CD4-positive, alpha-beta T cell (primary cell): ENCODE data around the gene COL20A1. TPM values are rescaled to one million over a fixed set of nuclear protein-coding genes. Genes with fewer than 3 reads are reported as not detected.

Source experiments
- ATAC-seq: fragments of 200-7000 bp; cut with Tn5 transposase; one replicate; pipeline ENCODE4 v1.10.0; 2022; ENCODE audit warnings: mild to moderate bottlenecking; ENCODE audit not compliant: poor library complexity
- CTCF ChIA-PET: fragments of 350-600 bp; sonication (Branson Sonifier 250); formaldehyde crosslinking; loops from one replicate; lab custom pipeline; 2021; ENCODE audit warnings: antibody characterized with exemption, inconsistent platforms; lab: Charles Lee
- POLR2A ChIA-PET: fragments of 350-600 bp; sonication (Branson Sonifier 250); formaldehyde crosslinking; loops from one replicate; lab custom pipeline; 2021; ENCODE audit warnings: antibody characterized with exemption, inconsistent platforms; lab: Charles Lee
- DNase-seq, 14 experiments: peaks; one replicate each; pipeline ENCODE4 v3.0.0-alpha.2; 2013 to 2020; ENCODE audit warnings: mixed read lengths in 2 of 14
- H3K27ac ChIP-seq, 2 donors: one replicate each; pipeline versions ENCODE4 v1.5.1 to v1.7.0; 2013; ENCODE audit warnings: low read length in 2 of 2, low read depth in 1 of 2, mild to moderate bottlenecking in 1 of 2
- H3K27me3 ChIP-seq, 2 experiments: 1 replicate in 1 of 2; 2 replicates in 1 of 2; pipeline versions ENCODE4 v1.6.1 to v1.7.0; 2013; ENCODE audit warnings: low read length in 2 of 2, control low read depth in 1 of 2, mild to moderate bottlenecking in 1 of 2, moderate library complexity in 1 of 2; ENCODE audit not compliant: insufficient read depth in 2 of 2, control insufficient read depth in 1 of 2
- H3K36me3 ChIP-seq: one replicate; pipeline ENCODE4 v1.6.1; 2013; ENCODE audit warnings: low read length, control low read depth; ENCODE audit not compliant: insufficient read depth
- H3K4me1 ChIP-seq: one replicate; pipeline ENCODE4 v1.6.1; 2013; ENCODE audit warnings: low read length, control low read depth; ENCODE audit not compliant: insufficient read depth
- H3K4me3 ChIP-seq: one replicate; pipeline ENCODE4 v1.5.1; 2013; ENCODE audit warnings: mild to moderate bottlenecking, low read length, moderate library complexity
- H3K9me3 ChIP-seq, 2 experiments: 1 replicate in 1 of 2; 2 replicates in 1 of 2; pipeline versions ENCODE4 v1.6.1 to v1.7.0; 2013; ENCODE audit warnings: low read length in 2 of 2, mild to moderate bottlenecking in 2 of 2, control low read depth in 1 of 2, moderate library complexity in 1 of 2; ENCODE audit not compliant: control insufficient read depth in 1 of 2, insufficient read depth in 1 of 2
- H3K27ac Mint-ChIP-seq: one replicate; pipeline ENCODE4 v1.8.0; 2020; ENCODE audit warnings: mixed read lengths
- H3K27me3 Mint-ChIP-seq: one replicate; pipeline ENCODE4 v1.8.0; 2021; ENCODE audit warnings: mixed read lengths
- H3K36me3 Mint-ChIP-seq: one replicate; pipeline ENCODE4 v1.8.0; 2021; ENCODE audit warnings: low read depth, mixed read lengths
- H3K4me1 Mint-ChIP-seq: one replicate; pipeline ENCODE4 v1.8.0; 2021; ENCODE audit warnings: low read depth, mixed read lengths
- H3K4me3 Mint-ChIP-seq: one replicate; pipeline ENCODE4 v1.8.0; 2020; ENCODE audit warnings: mild to moderate bottlenecking, mixed read lengths
- H3K9me3 Mint-ChIP-seq: one replicate; pipeline ENCODE4 v1.8.0; 2020; ENCODE audit warnings: mixed read lengths
- intact Hi-C, 2 experiments: fragments of 100-400 bp; cut with DNase I in 1 of 2; cut with micrococcal nuclease in 1 of 2; formaldehyde crosslinking; loops; one replicate each; pipeline versions ENCODE4 v1.15.1 to v1.9.0; 2023 to 2025; cut with DNase I, micrococcal nuclease
- total RNA-seq, 174 experiments: library from RNA in 2 of 174; stranded (reverse) in 2 of 174; gene quantifications; one replicate each; pipeline ENCODE4 v1.2.3 and lab custom pipeline; 2021 to 2026
- TF ChIP-seq, protein P1 (sequence below): fragments of 200-600 bp; IDR thresholded peaks from one replicate; pipeline ENCODE4 v1.8.0; 2022; ENCODE audit warnings: antibody characterized with exemption, mild to moderate bottlenecking

Gene COL20A1
- total RNA-seq, 2 experiments from 2014 or later: 0.03 TPM; not detected in 1

DNA sequence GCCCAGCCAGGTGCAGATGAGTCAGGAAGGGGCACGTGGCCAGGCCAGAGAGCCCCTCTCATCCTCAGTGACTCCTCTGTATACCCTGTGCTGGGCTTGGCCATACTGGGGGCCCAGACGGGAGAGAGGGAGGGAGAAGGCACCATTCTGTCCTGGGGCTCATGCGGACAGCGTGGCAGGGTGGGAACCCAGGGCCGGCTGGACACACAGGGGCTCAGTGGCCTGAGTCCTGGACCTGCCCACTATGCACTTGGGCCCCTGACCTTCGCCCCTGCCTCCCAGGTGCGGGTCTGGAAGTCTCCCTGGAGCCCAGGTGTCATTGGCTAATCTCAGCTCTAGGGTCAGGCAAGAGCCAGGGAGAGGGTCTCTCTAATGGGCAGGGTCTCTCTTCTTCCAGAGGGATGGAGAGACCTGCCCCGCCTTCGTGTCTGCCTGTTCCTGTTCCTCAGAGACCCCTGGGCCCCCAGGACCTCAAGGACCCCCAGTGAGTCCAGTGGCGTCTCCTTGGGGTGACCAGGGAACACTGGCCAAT, 27.7 kb downstream of the COL20A1 start:
- Mint-ChIP-seq H3K4me3 (no peak overlapping the region), H3K36me3 (no peaks in the 10 kb centered on the region), H3K9me3 (no peaks in the 10 kb centered on the region), H3K4me1 (no peaks in the 10 kb centered on the region), H3K27me3 (peaks cover 11% of the 10 kb centered on the region), H3K27ac (no peak overlapping the region)
- ATAC-seq (no peak), DNase-seq (no peak)
- Histone ChIP-seq H3K9me3 (peaks cover 0 to 4% of the 10 kb centered on the region in 2 experiments), H3K4me3 (no peak overlapping the region), H3K4me1 (peaks cover 7% of the 10 kb centered on the region), H3K36me3 (no peaks in the 10 kb centered on the region), H3K27ac (no peak overlapping the region), H3K27me3 (peaks cover 0 to 6% of the 10 kb centered on the region in 2 experiments)
- ChIA-PET POLR2A (no interaction called here), CTCF (no interaction called here)
- TF ChIP-seq, protein P1, sequence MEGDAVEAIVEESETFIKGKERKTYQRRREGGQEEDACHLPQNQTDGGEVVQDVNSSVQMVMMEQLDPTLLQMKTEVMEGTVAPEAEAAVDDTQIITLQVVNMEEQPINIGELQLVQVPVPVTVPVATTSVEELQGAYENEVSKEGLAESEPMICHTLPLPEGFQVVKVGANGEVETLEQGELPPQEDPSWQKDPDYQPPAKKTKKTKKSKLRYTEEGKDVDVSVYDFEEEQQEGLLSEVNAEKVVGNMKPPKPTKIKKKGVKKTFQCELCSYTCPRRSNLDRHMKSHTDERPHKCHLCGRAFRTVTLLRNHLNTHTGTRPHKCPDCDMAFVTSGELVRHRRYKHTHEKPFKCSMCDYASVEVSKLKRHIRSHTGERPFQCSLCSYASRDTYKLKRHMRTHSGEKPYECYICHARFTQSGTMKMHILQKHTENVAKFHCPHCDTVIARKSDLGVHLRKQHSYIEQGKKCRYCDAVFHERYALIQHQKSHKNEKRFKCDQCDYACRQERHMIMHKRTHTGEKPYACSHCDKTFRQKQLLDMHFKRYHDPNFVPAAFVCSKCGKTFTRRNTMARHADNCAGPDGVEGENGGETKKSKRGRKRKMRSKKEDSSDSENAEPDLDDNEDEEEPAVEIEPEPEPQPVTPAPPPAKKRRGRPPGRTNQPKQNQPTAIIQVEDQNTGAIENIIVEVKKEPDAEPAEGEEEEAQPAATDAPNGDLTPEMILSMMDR: no peak
- intact Hi-C loops: no loop called here

DNA sequence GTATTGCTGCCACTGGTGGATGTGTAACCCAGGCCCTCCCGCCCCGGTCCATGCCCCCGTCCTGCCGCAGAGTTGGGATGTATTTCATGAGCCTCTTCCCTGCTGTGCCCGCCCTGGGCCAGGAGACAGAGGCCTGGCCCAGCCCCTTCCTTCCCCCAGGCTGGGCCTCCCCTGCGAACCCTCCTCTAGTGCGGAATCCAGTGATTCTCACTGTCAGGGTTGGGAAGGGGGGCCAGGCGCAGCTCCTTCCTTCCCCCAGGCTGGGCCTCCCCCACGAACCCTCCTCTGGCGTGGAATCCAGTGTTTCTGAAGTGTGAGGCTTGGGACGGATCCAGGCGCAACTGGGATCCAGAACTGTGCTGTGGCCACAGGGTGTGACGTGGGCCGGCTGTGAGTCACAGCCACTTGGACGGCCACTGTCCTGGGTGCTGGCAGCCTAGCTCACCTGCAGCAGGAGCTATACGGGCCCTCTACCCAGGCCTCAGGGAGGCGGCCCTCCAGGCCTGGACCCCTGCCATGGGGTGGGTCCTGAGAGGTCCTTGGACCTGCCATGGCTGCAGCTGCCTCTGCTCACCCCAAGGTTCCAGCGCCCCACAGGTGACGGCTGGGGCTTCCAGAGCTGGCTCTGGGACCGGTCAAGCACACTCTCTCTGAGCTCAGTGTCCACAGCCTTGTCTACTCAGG, 28.3 kb downstream of the COL20A1 start:
- Mint-ChIP-seq H3K27me3 (peaks cover 11% of the 10 kb centered on the region), H3K9me3 (no peaks in the 10 kb centered on the region), H3K36me3 (no peaks in the 10 kb centered on the region), H3K4me1 (no peaks in the 10 kb centered on the region), H3K27ac (no peak overlapping the region), H3K4me3 (no peak overlapping the region)
- Histone ChIP-seq H3K9me3 (peaks cover 0 to 9% of the 10 kb centered on the region in 2 experiments), H3K36me3 (no peaks in the 10 kb centered on the region), H3K4me1 (peaks cover 13% of the 10 kb centered on the region), H3K27ac (no peak overlapping the region), H3K27me3 (peaks cover 0 to 6% of the 10 kb centered on the region in 2 experiments), H3K4me3 (no peak overlapping the region)
- TF ChIP-seq, protein P1: no peak
- no peak for ATAC-seq
- ChIA-PET POLR2A (no interaction called here), CTCF (no interaction called here)
- intact Hi-C loops: no loop called here
- DNase-seq: no peak

DNA sequence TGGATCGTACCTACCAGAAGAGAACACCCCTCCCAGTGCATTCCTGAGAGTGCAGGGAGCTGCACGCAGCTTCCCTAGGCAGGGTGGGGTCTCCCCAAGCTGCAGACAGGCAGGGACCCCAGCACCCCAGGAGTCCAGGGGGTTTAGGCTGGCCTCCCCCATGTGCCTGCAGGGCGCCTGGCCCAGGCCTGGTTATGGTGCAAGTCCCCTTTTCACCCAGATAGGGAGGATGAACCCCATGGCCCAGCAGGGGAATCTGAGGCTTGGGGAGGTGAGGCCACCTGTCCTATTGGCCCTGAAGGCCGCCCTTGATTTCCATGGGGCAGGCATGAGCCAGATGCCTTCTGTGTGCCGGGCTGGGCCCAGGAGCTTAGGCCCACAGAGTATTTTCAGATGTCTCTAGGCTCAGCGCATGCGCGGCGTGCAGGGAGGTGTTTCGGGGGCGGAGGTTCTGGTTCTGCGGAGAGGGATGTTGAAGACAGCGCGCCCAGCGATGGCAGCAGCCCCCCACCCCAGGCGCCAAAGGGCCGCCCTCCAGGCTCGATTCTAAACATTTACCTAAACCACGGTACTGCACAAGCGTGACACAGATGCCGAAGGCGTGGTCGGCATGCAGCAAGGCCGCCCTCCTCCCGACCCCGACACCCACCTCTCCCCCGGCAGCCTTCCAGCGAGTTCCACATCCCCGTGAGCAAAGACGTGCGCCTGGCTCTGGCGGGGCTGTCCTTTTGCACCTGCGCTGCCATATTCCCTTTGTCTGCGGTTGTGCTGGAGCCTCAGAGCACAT, 29.4 kb downstream of the COL20A1 start:
- no peak for ATAC-seq
- intact Hi-C loops: no loop called here
- Mint-ChIP-seq H3K4me1 (peaks cover 4% of the 10 kb centered on the region), H3K36me3 (no peaks in the 10 kb centered on the region), H3K4me3 (no peak overlapping the region), H3K27me3 (peaks cover 11% of the 10 kb centered on the region), H3K27ac (no peak overlapping the region), H3K9me3 (no peaks in the 10 kb centered on the region)
- TF ChIP-seq, protein P1: no peak
- Histone ChIP-seq H3K27ac (no peak overlapping the region), H3K36me3 (no peaks in the 10 kb centered on the region), H3K27me3 (peaks cover 0 to 6% of the 10 kb centered on the region in 2 experiments), H3K4me3 (no peak overlapping the region), H3K4me1 (peaks cover 20% of the 10 kb centered on the region), H3K9me3 (peaks cover 0 to 19% of the 10 kb centered on the region in 2 experiments)
- ChIA-PET POLR2A (no interaction called here), CTCF (no interaction called here)
- no peak for DNase-seq
